Measurements from ENCODE around the gene PEX26. TPM values are rescaled to one million over a fixed set of nuclear protein-coding genes. Genes with fewer than 3 reads are reported as not detected.

Gene PEX26
- total and polyA plus RNA-seq, 2 donors (not counting 3 experiments of a cell fraction or from before 2014, with no cell fraction given) = 25.6 to 44.4 TPM

GRCh38 chr22:18116634-18117033 lies 38.8 kb downstream of the PEX26 start:
- H2AFZ ChIP-seq (ENCODE audit: low read depth, low read length) = no peak overlapping the region
- dilution Hi-C loops (cut with MboI; ENCODE audit: extremely low pct_ligation_motif_present, low sequenced_read_pairs) = no loop called here
- no peak overlapping the region for H3K4me2 ChIP-seq (ENCODE audit: insufficient read depth, low read length)
- no peaks in the 10 kb centered on the region for H3K27me3 ChIP-seq (ENCODE audit: control insufficient read depth in 2 of 2, insufficient read depth in 2 of 2, low read length in 2 of 2)
- H3K36me3 ChIP-seq (ENCODE audit: control insufficient read depth in 2 of 2, extremely low read depth in 1 of 2, insufficient read depth in 2 of 2, low read length in 2 of 2) = no peaks in the 10 kb centered on the region
- H3K9me3 ChIP-seq (replicated peaks; ENCODE audit: control insufficient read depth, insufficient read depth, low read length) = no peaks in the 10 kb centered on the region
- TF ChIP-seq GATA2 (IDR thresholded peaks at IDR 0.05; ENCODE audit: insufficient read depth, insufficient read length, low read depth, low read length) = no peak
- TF ChIP-seq, protein P1, sequence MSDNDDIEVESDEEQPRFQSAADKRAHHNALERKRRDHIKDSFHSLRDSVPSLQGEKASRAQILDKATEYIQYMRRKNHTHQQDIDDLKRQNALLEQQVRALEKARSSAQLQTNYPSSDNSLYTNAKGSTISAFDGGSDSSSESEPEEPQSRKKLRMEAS (IDR thresholded peaks at IDR 0.05; ENCODE audit: insufficient read depth, insufficient read length) = no peak
- TF ChIP-seq MYC (IDR thresholded peaks at IDR 0.05; ENCODE audit: low read depth, low read length) = no peak
- no peak for TF ChIP-seq POLR2A (IDR thresholded peaks at IDR 0.05; ENCODE audit: low read depth, low read length)
- H3K9me1 ChIP-seq (replicated peaks; ENCODE audit: control insufficient read depth, extremely low read depth, insufficient read depth, low read length) = no peaks in the 10 kb centered on the region
- ChIA-PET CTCF (no interaction called here), POLR2A (no interaction called here)
- no peak overlapping the region for H3K9ac ChIP-seq (replicated peaks; ENCODE audit: extremely low read depth, insufficient read depth, low read length)
- DNase-seq (ENCODE audit: low read depth, low spot score) (no peak), FAIRE-seq (no peak)
- no peak overlapping the region for H3K4me3 ChIP-seq (replicated peaks in 1 of 3; ENCODE audit: insufficient read depth in 1 of 3, low read depth in 1 of 3, low read length in 3 of 3)
- H4K20me1 ChIP-seq (replicated peaks; ENCODE audit: control insufficient read depth, extremely low read depth, insufficient read depth, low read length) = no peaks in the 10 kb centered on the region
- H3K27ac ChIP-seq (ENCODE audit: insufficient read depth, low read depth, low read length) = no peak overlapping the region
- no TSS peak for BruUV-seq (replicated peaks)
- peaks cover 12% of the 10 kb centered on the region for H3K4me1 ChIP-seq (ENCODE audit: control insufficient read depth, extremely low read depth, insufficient read depth, low read length)
- intact Hi-C loops (cut with micrococcal nuclease) = no loop called here
- H3K79me2 ChIP-seq (ENCODE audit: control insufficient read depth, insufficient read depth, low read length) = no peaks in the 10 kb centered on the region

GRCh38 chr22:18118345-18118915 lies 40.6 kb downstream of the PEX26 start:
- no peak overlapping the region for H3K4me2 ChIP-seq (ENCODE audit: insufficient read depth, low read length)
- ChIA-PET CTCF (no interaction called here), POLR2A (no interaction called here)
- H2AFZ ChIP-seq (ENCODE audit: low read depth, low read length) = no peak overlapping the region
- H3K36me3 ChIP-seq (ENCODE audit: control insufficient read depth in 2 of 2, extremely low read depth in 1 of 2, insufficient read depth in 2 of 2, low read length in 2 of 2) = no peaks in the 10 kb centered on the region
- no peaks in the 10 kb centered on the region for H3K9me1 ChIP-seq (replicated peaks; ENCODE audit: control insufficient read depth, extremely low read depth, insufficient read depth, low read length)
- no peaks in the 10 kb centered on the region for H4K20me1 ChIP-seq (replicated peaks; ENCODE audit: control insufficient read depth, extremely low read depth, insufficient read depth, low read length)
- peaks cover 12% of the 10 kb centered on the region for H3K4me1 ChIP-seq (ENCODE audit: control insufficient read depth, extremely low read depth, insufficient read depth, low read length)
- FAIRE-seq (no peak), DNase-seq (ENCODE audit: low read depth, low spot score) (no peak)
- intact Hi-C loops (cut with micrococcal nuclease) = no loop called here
- no peak overlapping the region for H3K4me3 ChIP-seq (replicated peaks in 1 of 3; ENCODE audit: insufficient read depth in 1 of 3, low read depth in 1 of 3, low read length in 3 of 3)
- no peak overlapping the region for H3K9ac ChIP-seq (replicated peaks; ENCODE audit: extremely low read depth, insufficient read depth, low read length)
- no peak overlapping the region for H3K27ac ChIP-seq (ENCODE audit: insufficient read depth, low read depth, low read length)
- dilution Hi-C loops (cut with MboI; ENCODE audit: extremely low pct_ligation_motif_present, low sequenced_read_pairs) = no loop called here
- TF ChIP-seq FOS (IDR thresholded peaks at IDR 0.05; ENCODE audit: borderline replicate concordance, insufficient read depth, low read length) (no peak), EZH2 (IDR thresholded peaks at IDR 0.05; ENCODE audit: borderline replicate concordance, low read depth, low read length, severe bottlenecking) (no peak), JUN (IDR thresholded peaks at IDR 0.05; ENCODE audit: borderline replicate concordance, insufficient read depth, insufficient read length, low read depth) (no peak), POLR2AphosphoS5 (IDR thresholded peaks at IDR 0.05; ENCODE audit: insufficient read depth, low read depth, low read length) (no peak), POLR2A (IDR thresholded peaks at IDR 0.05; ENCODE audit: low read depth, low read length) (no peak), GATA2 (IDR thresholded peaks at IDR 0.05; ENCODE audit: insufficient read depth, insufficient read length, low read depth, low read length) (no peak), MYC (IDR thresholded peaks at IDR 0.05; ENCODE audit: low read depth, low read length) (no peak)
- TF ChIP-seq, protein P2, sequence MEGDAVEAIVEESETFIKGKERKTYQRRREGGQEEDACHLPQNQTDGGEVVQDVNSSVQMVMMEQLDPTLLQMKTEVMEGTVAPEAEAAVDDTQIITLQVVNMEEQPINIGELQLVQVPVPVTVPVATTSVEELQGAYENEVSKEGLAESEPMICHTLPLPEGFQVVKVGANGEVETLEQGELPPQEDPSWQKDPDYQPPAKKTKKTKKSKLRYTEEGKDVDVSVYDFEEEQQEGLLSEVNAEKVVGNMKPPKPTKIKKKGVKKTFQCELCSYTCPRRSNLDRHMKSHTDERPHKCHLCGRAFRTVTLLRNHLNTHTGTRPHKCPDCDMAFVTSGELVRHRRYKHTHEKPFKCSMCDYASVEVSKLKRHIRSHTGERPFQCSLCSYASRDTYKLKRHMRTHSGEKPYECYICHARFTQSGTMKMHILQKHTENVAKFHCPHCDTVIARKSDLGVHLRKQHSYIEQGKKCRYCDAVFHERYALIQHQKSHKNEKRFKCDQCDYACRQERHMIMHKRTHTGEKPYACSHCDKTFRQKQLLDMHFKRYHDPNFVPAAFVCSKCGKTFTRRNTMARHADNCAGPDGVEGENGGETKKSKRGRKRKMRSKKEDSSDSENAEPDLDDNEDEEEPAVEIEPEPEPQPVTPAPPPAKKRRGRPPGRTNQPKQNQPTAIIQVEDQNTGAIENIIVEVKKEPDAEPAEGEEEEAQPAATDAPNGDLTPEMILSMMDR (IDR thresholded peaks at IDR 0.05; ENCODE audit: extremely low read depth in 1 of 2, insufficient read depth in 1 of 2, low read depth in 1 of 2, low read length in 2 of 2) = no peak
- TF ChIP-seq, protein P1 (IDR thresholded peaks at IDR 0.05; ENCODE audit: insufficient read depth, insufficient read length) = no peak
- H3K27me3 ChIP-seq (ENCODE audit: control insufficient read depth in 2 of 2, insufficient read depth in 2 of 2, low read length in 2 of 2) = no peaks in the 10 kb centered on the region
- no peaks in the 10 kb centered on the region for H3K9me3 ChIP-seq (replicated peaks; ENCODE audit: control insufficient read depth, insufficient read depth, low read length)
- BruUV-seq (replicated peaks) = no TSS peak
- no peaks in the 10 kb centered on the region for H3K79me2 ChIP-seq (ENCODE audit: control insufficient read depth, insufficient read depth, low read length)

Data from endothelial cell of umbilical vein (primary cell).